Activated CD4-positive, alpha-beta memory T cell treated with anti-CD3 and anti-CD28 coated beads for 36 hours (primary cell): Measurements from ENCODE around the gene TSPAN3. TPM values are rescaled to one million over a fixed set of nuclear protein-coding genes. Genes with fewer than 3 reads are reported as not detected.

Source experiments
- CTCF ChIA-PET: fragments of 350-600 bp; sonication (Branson Sonifier 250); formaldehyde crosslinking; loops from one replicate; lab custom pipeline; 2021; ENCODE audit warnings: antibody characterized with exemption, inconsistent platforms; lab: Charles Lee
- POLR2A ChIA-PET: fragments of 350-600 bp; sonication (Branson Sonifier 250); formaldehyde crosslinking; loops from one replicate; lab custom pipeline; 2021; ENCODE audit warnings: antibody characterized with exemption; lab: Charles Lee
- DNase-seq: peaks from one replicate; pipeline ENCODE4 v3.0.0-alpha.2; 2020
- H3K27ac Mint-ChIP-seq: one replicate; pipeline ENCODE4 v1.8.0; 2021; ENCODE audit warnings: mixed read lengths
- H3K27me3 Mint-ChIP-seq: one replicate; pipeline ENCODE4 v1.8.0; 2021; ENCODE audit warnings: mixed read lengths
- H3K36me3 Mint-ChIP-seq: one replicate; pipeline ENCODE4 v1.8.0; 2021; ENCODE audit warnings: mixed read lengths
- H3K4me1 Mint-ChIP-seq: one replicate; pipeline ENCODE4 v1.8.0; 2021; ENCODE audit warnings: low read depth, mixed read lengths
- H3K4me3 Mint-ChIP-seq: one replicate; pipeline ENCODE4 v1.8.0; 2021; ENCODE audit warnings: mild to moderate bottlenecking, mixed read lengths
- H3K9me3 Mint-ChIP-seq: one replicate; pipeline ENCODE4 v1.8.0; 2021; ENCODE audit warnings: mixed read lengths
- intact Hi-C: fragments of 100-400 bp; cut with micrococcal nuclease; formaldehyde crosslinking; loops from one replicate; pipeline ENCODE4 v1.15.1; 2023
- total RNA-seq, 2 experiments: library from RNA; stranded (reverse); gene quantifications; one replicate each; pipeline ENCODE4 v1.2.3, GENCODE V29; 2021

The TSPAN3 gene
- total RNA-seq, 2 experiments from 2014 or later, result 28.9 to 29.1 TPM

DNA sequence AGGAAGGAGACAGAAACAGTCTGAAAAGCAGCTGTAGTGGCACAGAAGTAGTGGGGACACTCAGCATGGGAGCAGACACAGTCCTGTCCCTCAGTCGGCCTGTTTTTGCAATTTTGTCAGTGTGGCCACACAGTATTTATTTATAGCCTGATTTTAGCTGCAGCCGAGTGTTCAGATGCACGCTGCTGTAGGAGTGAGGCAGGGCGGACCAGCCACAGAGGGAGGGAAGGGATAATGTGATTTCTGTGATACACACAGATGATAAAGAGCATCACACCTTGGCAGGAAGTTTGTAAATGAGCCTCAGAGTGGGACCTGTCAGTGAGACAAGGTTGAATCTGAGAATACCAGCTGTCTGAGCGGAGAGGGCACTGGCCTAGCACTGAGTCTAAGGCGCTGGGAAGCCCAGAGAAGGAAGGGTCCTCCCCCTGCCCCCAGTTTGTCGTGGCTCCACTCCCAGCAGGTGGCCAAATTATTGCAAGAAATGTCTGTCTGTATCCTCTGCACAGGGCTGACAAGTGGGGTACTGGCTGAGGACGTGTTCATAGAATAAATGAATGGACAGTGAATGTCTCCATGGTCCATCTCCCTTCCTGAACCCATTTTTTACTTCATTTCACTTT, 72.1 kb downstream of the TSPAN3 start:
- Mint-ChIP-seq H3K9me3 (no peaks in the 10 kb centered on the region), H3K4me1 (peaks cover 78% of the 10 kb centered on the region), H3K4me3 (peak overlapping the region; percentile 92), H3K27ac (peak overlapping the region; percentile 99), H3K36me3 (peaks cover 54% of the 10 kb centered on the region), H3K27me3 (no peaks in the 10 kb centered on the region)
- DNase-seq, result peak; percentile 49
- CTCF ChIA-PET, result interaction anchor here (0.5 to 3.2 kb wide), 8 partner anchors 10 to 1795 kb away, joined by 3 to 21 read pairs (median 7); no protein-coding TSS in a partner anchor
- POLR2A ChIA-PET, result interaction anchor here (0.9 to 5.0 kb wide), 4 partner anchors 9 to 23 kb away, joined by 5 to 34 read pairs (median 12); no protein-coding TSS in a partner anchor
- intact Hi-C loops, result loop anchor here (5.0 kb wide), 2 partner anchors 424 to 1546 kb away; partner anchors contain the start of genes HMG20A, PEAK1 and SIN3A

- intact Hi-C loops, result loop anchor here (1.0 to 5.0 kb wide), 5 partner anchors 8 to 1544 kb away; partner anchors contain the start of genes HMG20A, PEAK1 and SIN3A
Measured at GRCh38 chr15:76996526-76997401, 74.1 kb downstream of the TSPAN3 start.

DNA sequence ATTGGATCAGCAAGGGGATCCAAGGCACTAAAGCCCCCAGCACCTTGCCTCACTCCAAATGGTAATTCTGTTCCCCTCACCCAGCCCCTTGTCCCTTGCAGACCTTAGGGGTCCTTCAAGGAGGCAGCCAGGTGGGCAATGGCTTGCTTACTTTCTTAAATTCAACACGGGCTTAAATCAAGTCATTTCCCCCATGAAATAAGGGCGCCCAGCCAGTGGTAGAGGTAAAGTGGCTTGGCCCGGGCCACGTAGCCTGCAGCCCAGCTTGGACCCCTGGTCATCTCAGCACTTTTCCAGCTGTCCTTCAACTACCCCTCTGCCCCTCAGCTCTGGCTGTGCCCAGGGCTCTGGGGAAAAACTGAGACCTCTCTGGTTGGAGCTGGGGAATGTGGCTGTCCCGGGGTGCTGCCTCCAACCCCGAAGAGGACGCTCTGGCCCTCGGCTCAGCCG, 74.8 kb downstream of the TSPAN3 start:
- ChIA-PET CTCF (interaction anchor here (1.2 to 3.2 kb wide), 4 partner anchors 17 to 27 kb away, joined by 4 to 21 read pairs (median 6); no protein-coding TSS in a partner anchor), POLR2A (interaction anchor here (3.2 to 5.0 kb wide), 4 partner anchors 8 to 26 kb away, joined by 18 to 34 read pairs (median 24); no protein-coding TSS in a partner anchor)
- no peak for DNase-seq
- H3K4me3 Mint-ChIP-seq, result peak overlapping the region; percentile 92
- peaks cover 45% of the 10 kb centered on the region for H3K36me3 Mint-ChIP-seq
- H3K9me3 Mint-ChIP-seq, result no peaks in the 10 kb centered on the region
- intact Hi-C loops, result loop anchor here (5.0 kb wide), 2 partner anchors 426 to 1544 kb away; partner anchors contain the start of genes HMG20A, PEAK1 and SIN3A
- peak overlapping the region; percentile 99 for H3K27ac Mint-ChIP-seq
- H3K4me1 Mint-ChIP-seq, result peaks cover 64% of the 10 kb centered on the region
- H3K27me3 Mint-ChIP-seq, result no peaks in the 10 kb centered on the region

More at GRCh38 chr15:76996526-76997401, 74.1 kb downstream of the TSPAN3 start:
- POLR2A ChIA-PET, result interaction anchor here (1.3 to 5.0 kb wide), 6 partner anchors 9 to 26 kb away, joined by 4 to 34 read pairs (median 20); no protein-coding TSS in a partner anchor
- peak overlapping the region; percentile 92 for H3K4me3 Mint-ChIP-seq
- H3K4me1 Mint-ChIP-seq, result peaks cover 70% of the 10 kb centered on the region
- peak overlapping the region; percentile 99 for H3K27ac Mint-ChIP-seq
- peak; percentile 86 for DNase-seq
- H3K36me3 Mint-ChIP-seq, result peaks cover 49% of the 10 kb centered on the region
- CTCF ChIA-PET, result interaction anchor here (1.2 to 3.2 kb wide), 6 partner anchors 9 to 27 kb away, joined by 4 to 21 read pairs (median 9); no protein-coding TSS in a partner anchor
- no peaks in the 10 kb centered on the region for H3K9me3 Mint-ChIP-seq
- no peaks in the 10 kb centered on the region for H3K27me3 Mint-ChIP-seq

DNA sequence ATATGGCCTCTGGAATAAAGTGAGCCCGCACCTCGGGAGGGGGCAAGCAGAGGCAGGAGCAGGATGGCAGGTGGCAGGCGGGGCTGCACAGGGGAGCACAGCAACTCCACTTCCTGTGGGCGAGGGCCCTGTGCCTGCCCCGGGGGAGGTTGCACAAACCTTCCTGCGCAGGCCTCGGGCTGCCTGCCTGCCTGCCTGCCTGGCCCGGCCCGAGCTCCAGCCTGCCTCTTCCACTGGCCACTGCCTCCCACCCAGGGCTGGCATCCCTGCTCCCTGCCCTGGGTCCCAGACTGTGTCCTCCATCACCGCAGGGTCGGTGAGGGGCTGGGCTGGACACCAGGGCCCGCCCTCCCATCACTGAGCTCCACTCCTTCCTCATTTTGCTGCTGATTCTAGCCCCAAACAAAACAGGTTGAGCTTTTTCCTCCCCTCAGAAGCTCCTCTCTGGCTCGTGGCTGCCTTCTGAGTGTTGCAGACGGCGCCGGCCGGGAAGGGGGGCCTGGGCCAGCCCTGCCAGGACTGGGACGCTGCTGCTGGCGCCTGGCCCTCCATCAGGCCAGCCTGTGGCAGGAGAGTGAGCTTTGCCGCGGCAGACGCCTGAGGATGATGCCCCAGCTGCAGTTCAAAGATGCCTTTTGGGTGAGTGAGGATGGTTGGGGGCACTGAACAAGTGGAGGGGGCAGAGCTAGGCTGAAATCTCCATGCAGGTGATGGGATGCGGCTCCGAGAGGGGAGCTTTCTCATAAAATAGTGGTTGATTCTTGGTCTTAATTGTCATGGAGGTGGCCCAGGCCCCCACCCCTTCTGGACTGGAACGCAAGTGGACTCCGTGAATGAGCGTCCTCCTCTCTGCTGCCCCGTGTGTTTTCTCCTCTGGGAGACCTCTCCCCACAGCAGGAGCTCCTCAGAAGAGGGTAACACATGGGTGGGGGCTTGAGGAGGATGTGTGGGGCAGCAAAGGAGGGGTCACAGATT, 75.7 kb downstream of the TSPAN3 start, which contains the start of gene PSTPIP1:
TSS of gene PSTPIP1 (plus strand) at position 156 of the 975 bp plus-strand sequence. CDS start at position 604, 448 bp downstream.
- peaks cover 60% of the 10 kb centered on the region for H3K4me1 Mint-ChIP-seq
- CTCF ChIA-PET, result interaction anchor here (1.0 to 2.9 kb wide), 6 partner anchors 11 to 29 kb away, joined by 3 to 19 read pairs (median 7); no protein-coding TSS in a partner anchor
- H3K36me3 Mint-ChIP-seq, result peaks cover 42% of the 10 kb centered on the region
- POLR2A ChIA-PET, result interaction anchor here (0.6 to 5.0 kb wide), 8 partner anchors 7 to 425 kb away, joined by 3 to 34 read pairs (median 12); partner anchors contain the start of genes HMG20A and RCN2
- H3K27me3 Mint-ChIP-seq, result no peaks in the 10 kb centered on the region
- H3K27ac Mint-ChIP-seq, result peak within 1 kb of the TSS; percentile 99
- H3K4me3 Mint-ChIP-seq, result peak within 1 kb of the TSS; percentile 92
- no peaks in the 10 kb centered on the region for H3K9me3 Mint-ChIP-seq
- intact Hi-C loops, result loop anchor here (1.0 to 5.0 kb wide), 4 partner anchors 8 to 1543 kb away; partner anchors contain the start of genes HMG20A, PEAK1 and SIN3A
- peak; percentile 83 for DNase-seq

GRCh38 chr15:76994496-76994895, 76.4 kb downstream of the TSPAN3 start:
- peak overlapping the region; percentile 92 for H3K4me3 Mint-ChIP-seq
- H3K9me3 Mint-ChIP-seq, result no peaks in the 10 kb centered on the region
- peak; percentile 54 for DNase-seq
- peaks cover 36% of the 10 kb centered on the region for H3K36me3 Mint-ChIP-seq
- CTCF ChIA-PET, result interaction anchor here (1.0 to 2.9 kb wide), 6 partner anchors 10 to 30 kb away, joined by 3 to 19 read pairs (median 6); no protein-coding TSS in a partner anchor
- H3K27me3 Mint-ChIP-seq, result no peaks in the 10 kb centered on the region
- intact Hi-C loops, result loop anchor here (1.0 to 2.0 kb wide), 2 partner anchors 9 to 18 kb away; no protein-coding TSS in a partner anchor
- POLR2A ChIA-PET, result interaction anchor here (0.6 to 4.1 kb wide), 7 partner anchors 16 to 426 kb away, joined by 3 to 26 read pairs (median 5); partner anchors contain the start of genes HMG20A and RCN2
- peaks cover 58% of the 10 kb centered on the region for H3K4me1 Mint-ChIP-seq
- H3K27ac Mint-ChIP-seq, result peak overlapping the region; percentile 99

DNA sequence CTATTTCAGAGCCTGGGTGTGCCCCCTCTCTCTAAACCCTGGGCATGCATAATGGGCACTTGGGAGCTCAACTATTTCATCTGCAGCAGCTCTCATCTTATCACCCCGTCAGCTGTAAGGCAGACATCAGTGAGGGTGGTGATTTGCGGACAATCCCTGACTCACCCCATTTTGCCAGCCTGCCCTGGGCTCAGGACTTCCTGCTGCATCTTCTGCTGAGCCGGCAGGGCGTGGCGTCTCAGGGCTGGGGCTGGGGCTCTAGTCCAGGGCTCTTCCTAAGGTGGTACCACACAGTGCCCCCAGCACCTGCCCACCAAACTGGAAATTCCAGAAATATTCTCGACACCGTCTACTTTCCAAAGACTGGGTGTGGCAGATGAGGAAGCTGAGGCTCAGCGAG, 76.9 kb downstream of the TSPAN3 start:
- peak; percentile 88 for DNase-seq
- Mint-ChIP-seq H3K27ac (peak overlapping the region; percentile 99), H3K9me3 (no peaks in the 10 kb centered on the region), H3K36me3 (peaks cover 33% of the 10 kb centered on the region), H3K4me1 (peaks cover 58% of the 10 kb centered on the region), H3K27me3 (no peaks in the 10 kb centered on the region), H3K4me3 (peak overlapping the region; percentile 92)
- intact Hi-C loops, result loop anchor here (1.0 to 2.0 kb wide), 2 partner anchors 9 to 17 kb away; no protein-coding TSS in a partner anchor
- POLR2A ChIA-PET, result interaction anchor here (1.0 to 4.1 kb wide), 4 partner anchors 11 to 23 kb away, joined by 3 to 26 read pairs (median 12); no protein-coding TSS in a partner anchor
- CTCF ChIA-PET, result interaction anchor here (0.7 to 2.9 kb wide), 6 partner anchors 9 to 501 kb away, joined by 3 to 19 read pairs (median 4); no protein-coding TSS in a partner anchor

DNA sequence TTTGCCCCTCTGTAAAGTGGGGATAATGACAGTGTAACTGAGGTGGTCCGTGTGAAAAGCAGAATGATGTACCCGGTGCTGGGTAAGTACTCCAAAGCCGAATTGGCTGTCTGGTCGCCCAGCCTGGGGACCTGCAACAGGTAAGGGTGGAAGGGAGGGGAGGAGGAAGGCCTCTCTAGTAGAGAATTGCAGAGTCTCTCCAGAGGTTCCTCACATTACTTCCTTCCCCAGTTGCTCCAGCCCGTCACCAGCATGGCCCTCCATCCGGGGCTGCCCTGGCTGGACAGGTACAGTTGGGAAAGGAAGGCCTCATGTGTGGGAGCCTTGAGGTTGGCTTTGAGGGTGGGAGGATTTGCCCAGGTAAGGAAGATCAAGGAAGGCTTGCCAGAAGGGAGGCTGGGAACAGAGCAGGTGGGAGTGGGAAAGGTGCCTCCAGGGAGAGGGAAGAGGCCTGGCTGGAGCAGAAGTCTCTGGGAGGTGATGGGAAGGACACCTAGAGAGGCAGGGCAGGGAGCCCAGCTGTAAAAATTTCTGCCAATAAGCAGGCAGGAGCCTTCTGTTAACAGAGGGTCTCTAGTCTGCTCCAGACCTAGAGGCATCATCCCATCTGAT, 77.7 kb downstream of the TSPAN3 start:
- POLR2A ChIA-PET, result interaction anchor here (1.0 to 4.1 kb wide), 2 partner anchors 10 to 20 kb away, joined by 3 to 26 read pairs; no protein-coding TSS in a partner anchor
- peak; percentile 7 for DNase-seq

GRCh38 chr15:76991741-76992645, 78.9 kb downstream of the TSPAN3 start:
- POLR2A ChIA-PET, result interaction anchor here (0.5 kb wide), 1 partner anchor 79 kb away, joined by 3 read pairs; the partner anchor contains the start of gene TSPAN3
- peak overlapping the region; percentile 31 for H3K27ac Mint-ChIP-seq

More for the DNA sequence above, 77.7 kb downstream of the TSPAN3 start:
- Mint-ChIP-seq H3K9me3 (no peaks in the 10 kb centered on the region), H3K4me3 (peak overlapping the region; percentile 92), H3K27me3 (no peaks in the 10 kb centered on the region), H3K27ac (peak overlapping the region; percentile 99), H3K4me1 (peaks cover 58% of the 10 kb centered on the region), H3K36me3 (peaks cover 26% of the 10 kb centered on the region)
- CTCF ChIA-PET, result interaction anchor here (0.6 to 2.9 kb wide), 6 partner anchors 9 to 502 kb away, joined by 3 to 19 read pairs (median 4); no protein-coding TSS in a partner anchor
- intact Hi-C loops, result no loop called here

More at GRCh38 chr15:76991741-76992645, 78.9 kb downstream of the TSPAN3 start:
- Mint-ChIP-seq H3K9me3 (no peaks in the 10 kb centered on the region), H3K36me3 (peaks cover 20% of the 10 kb centered on the region), H3K27me3 (no peaks in the 10 kb centered on the region), H3K4me1 (peaks cover 58% of the 10 kb centered on the region), H3K4me3 (no peak overlapping the region)
- CTCF ChIA-PET, result interaction anchor here (0.6 to 0.9 kb wide), 3 partner anchors 19 to 32 kb away, joined by 3 read pairs; no protein-coding TSS in a partner anchor
- intact Hi-C loops, result no loop called here
- peak; percentile 8 for DNase-seq
